HTR-8/SVneo (cell line): Measurements from ENCODE around the gene ATL1.

ENCODE experiments used
- DNase-seq: peaks from one replicate; pipeline ENCODE4 v3.0.0; 2011; ENCODE audit warnings: low spot score, mixed read lengths; ENCODE audit not compliant: insufficient read length
- FAIRE-seq: peaks from 2 replicates; lab custom pipeline; 2011; peaks lifted over from hg19 to GRCh38; lab: Jason Lieb, UNC

ATL1 gene

DNA sequence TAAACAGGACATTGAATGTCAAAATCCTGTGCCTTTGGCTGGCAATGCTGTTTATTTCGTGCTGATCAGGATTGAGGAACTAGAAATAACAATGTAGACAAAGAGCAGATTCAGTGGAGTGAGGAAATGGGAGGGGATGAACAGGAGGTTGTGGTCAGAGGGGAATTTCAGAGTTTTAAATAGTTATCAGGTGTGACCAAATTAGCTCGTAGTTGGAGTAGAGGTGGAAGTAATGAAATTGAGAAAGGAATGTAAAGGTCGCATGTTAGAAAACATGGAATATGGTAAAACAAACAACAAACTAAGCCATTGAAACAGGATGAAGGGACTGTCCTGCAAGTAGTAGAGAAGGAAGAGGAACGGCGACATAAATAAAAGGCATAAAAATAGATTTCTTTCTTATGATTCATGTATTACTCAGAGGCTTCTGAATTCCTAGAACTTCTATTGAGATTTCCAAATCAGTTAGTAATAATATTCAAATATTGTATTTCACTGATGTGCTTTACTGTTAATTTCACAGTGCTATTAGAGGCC is 117.7 kb downstream of the ATL1 start:
- no peak for DNase-seq
- no peak for FAIRE-seq

DNA sequence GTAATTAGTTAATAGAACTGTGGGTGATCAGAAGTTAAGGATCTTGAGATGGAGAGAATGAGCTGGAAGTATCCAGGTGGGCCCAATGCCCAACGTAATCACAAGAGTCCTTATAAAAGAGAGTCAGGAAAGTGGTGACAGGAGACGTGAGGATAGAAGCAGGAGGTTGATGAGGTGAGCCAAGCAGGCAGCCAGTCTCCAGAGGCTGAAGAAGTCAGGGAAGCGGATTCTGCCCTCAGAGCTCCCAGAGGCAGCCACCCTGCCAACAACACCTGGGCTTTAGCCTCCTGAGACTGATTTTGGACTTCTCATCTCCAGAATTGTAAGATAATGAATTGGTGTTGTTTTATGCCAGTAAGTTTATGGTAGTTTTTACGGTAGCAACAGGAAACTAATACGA is 118.2 kb downstream of the ATL1 start:
- no peak for FAIRE-seq
- DNase-seq = no peak

DNA sequence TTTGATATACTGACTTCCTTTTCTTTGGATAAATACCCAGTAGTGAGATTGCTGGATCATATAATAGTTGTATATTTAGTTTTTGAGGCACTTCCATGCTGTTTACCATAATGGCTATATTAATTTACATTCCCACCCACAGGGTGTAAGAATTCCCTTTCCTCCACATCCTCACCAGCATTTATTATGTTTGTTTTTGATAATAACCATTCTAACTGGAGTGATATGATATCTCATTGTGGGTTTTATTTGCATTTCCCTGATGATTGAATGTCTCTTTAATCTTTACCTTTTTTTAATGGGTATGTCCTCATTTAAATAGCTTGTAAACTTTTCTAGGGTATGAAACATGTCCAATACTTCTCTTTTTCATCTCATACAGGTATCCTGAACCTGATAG is 119.7 kb downstream of the ATL1 start:
- no peak for DNase-seq
- FAIRE-seq = no peak
